GM18498 (cell line): ENCODE results near the gene C8A.

Source experiments
- ATAC-seq: cut with Tn5 transposase; IDR thresholded peaks from one replicate; pipeline ENCODE4 v1.9.1; 2021; ENCODE audit warnings: mild to moderate bottlenecking, moderate library complexity; ENCODE audit not compliant: unreplicated experiment

Gene C8A

DNA sequence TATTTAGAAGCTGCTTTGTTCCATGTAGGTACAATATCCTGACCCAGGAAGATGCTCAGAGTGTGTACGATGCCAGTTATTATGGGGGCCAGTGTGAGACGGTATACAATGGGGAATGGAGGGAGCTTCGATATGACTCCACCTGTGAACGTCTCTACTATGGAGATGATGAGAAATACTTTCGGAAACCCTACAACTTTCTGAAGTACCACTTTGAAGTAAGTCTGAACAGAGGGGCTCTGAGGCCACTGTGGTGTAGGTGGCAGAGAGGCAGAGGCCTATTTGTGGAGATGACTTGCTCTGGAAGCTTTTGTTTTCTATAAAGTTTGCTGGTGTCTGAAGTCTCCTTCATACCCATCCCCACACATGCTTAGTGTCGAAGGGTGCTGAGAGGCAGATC is 26.8 kb downstream of the C8A start:
- ATAC-seq = no peak

DNA sequence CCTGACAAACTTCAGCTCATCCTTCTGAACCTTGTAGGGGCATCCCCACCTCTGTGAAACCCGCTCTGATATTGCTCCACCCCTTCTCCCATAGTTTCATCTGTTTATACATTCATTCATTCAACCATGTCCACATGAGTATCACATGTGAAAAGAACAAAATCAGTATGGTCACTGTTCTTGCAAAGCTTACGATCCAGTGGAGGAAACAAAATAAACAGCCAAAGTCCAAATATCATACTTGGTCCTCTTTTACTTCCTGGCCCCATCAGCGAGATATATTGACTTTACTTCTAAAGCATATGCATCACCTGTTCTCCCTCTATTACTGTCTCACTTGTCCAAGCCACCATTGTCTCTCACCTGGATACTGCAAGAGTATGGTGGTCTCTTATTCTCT is 35.6 kb downstream of the C8A start:
- ATAC-seq = no peak

DNA sequence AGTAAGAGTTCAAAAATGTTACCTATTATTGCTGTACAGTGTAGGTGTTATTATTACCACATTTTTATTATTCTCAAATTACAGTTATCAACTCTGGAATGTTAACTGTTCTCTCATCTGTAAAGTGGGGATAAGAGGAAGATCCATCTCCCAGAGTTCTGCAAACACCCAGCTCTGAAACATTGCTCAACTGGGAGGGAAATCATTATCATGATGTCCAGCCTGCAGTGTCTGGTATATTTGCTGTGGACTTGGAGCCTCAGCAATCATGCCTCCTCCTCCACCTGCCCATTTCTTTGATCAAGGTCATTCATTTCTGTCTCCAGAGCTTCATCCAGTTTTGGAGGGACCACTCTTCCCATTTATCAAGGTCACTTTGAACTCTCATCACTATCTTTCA is 39.4 kb downstream of the C8A start:
- no peak for ATAC-seq

DNA sequence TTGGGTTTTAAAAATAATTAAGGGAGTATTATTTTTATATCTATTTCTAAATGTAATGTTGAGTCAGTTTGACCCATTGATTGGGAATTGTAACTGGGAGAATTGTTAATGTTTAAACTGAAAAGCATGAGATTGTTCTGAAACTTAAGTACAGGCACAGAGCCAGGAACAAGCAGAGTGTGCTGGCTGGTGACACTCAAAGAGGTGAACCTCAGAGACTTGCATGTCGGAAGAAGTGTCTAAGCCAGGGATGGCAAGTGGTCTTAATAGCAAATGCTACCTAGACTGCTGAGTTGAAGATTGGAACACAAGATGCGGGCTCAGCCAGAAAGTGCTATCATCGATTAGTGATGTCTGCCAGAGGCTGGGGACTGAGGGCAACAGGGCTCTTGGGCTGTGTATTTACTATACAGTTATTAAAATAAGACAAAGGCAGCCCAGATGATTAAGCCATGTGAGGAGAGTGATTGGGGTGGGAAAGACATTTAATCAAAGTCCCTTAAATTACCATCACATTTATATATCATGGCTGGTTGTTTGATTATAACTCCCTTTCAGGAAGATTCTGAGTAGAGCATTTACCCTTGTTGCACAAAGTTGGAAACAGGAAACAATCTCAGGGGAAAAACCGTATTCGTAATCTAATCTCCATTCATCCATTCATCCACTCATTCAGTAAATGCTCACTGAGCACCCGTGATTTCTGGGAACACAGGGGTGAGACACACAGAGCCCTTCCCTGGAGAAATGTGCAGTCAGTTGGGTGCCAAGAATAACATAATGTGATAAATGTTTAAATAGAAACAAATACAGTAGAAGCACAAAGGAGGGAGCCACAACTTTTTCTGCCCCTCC is 42.8 kb downstream of the C8A start:
- ATAC-seq = no peak

DNA sequence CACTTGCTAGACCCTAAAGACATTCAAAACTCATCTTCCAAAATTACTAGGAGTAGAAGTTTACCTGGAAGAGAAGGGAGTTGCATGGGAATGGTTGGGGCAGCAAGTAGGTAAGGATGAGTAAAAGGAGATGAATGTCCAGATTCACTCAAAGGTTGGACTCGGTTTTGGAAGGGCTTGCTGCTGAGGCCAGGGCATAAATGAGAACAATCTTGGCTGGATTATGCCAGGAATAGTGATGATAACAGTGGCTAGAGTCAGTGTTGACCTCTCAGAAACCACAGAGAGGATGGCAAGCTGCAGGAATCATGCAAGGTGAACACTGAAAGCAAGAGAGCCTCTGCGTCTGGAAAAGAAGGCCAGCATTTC is 43.4 kb downstream of the C8A start:
- no peak for ATAC-seq

DNA sequence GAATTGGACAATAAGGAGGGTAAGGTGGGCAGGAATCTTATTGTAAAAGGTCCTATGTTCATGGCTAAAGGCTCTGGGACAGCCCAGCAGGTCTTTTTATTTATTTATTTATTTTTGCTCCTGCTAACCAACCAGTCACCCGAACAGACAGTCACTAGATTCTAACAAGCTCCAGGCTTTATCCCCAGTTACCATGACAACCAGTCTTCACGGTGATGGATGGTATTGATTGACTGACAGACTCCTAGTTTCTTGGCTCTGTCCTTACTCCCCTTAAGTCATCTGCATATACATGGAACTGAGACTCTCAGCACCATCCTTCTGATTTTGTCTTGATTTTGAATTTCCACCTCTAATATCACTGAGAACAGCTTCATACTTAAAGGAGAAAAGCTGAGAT is 44.3 kb downstream of the C8A start:
- ATAC-seq = no peak

DNA sequence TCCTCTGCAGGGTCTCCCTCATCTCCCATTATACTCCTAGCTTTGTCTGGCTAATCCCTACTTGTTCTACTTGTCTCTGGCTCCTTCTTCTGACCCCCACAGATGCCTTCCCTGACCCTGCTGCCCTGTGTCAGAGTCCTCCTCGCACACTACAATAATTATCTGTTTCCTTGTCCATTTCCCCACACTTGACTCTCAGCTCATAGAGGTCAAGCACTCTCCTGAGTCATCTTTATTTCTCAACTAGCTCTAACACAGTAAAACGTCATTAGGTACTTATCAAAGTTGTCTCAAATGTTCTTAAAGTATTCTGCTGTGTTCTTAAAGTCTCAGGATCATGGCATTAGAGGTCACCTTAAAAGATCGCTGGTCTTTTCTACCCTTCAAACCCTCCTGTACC is 47.1 kb downstream of the C8A start:
- no peak for ATAC-seq

DNA sequence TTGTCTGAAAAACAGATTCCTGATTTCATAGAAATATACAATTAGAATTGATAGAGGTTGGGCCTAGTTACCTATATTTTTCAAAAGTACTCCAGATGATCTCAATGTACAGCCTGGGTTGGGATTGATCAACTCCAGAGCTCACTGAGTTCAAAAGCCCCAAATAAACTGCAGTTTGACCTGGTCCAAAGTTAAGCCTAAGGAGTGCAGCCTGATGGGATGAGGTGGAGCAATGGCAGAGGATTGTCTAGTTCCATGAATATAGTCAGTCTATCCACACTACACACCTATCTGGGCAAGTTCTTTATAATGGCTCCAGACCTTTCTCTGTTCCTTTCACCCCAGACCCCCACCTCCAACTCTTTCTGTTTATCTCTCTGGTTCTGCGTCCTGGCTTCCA is 49.2 kb downstream of the C8A start:
- ATAC-seq = no peak

DNA sequence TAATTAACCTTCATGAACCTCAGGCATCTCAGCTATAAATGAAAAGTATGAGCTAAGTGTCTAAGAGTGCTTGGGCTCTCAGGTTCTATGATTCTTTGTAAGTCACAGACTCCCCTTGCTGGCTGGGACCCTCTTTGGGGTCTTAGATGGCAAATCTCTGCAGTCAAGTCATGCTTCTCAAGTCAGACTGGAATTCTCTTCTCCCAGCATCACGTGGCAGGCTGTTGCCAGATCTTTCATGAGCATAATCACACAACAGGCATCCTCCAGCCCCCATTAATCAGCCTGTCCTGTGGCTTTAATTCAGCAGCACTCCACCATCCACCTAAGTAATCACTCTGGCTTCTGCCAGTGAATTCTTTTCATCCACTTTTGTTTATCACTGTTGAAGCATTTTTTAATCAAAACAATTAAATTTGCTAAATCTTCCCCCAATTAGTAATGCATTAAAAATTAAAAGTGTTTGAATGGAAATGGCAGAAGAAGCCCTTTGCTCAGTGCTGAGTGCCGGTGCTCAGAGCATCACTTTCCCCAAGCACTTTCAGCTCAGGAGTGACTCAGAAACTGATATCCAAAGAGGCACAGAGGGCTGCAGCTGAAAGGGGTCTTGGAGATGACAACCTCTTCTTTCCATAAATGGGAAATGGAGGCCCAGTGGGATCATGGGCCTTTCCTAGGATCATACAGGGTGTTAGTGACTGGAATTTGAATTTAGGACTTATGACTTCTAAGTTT is 50.2 kb downstream of the C8A start:
- no peak for ATAC-seq

DNA sequence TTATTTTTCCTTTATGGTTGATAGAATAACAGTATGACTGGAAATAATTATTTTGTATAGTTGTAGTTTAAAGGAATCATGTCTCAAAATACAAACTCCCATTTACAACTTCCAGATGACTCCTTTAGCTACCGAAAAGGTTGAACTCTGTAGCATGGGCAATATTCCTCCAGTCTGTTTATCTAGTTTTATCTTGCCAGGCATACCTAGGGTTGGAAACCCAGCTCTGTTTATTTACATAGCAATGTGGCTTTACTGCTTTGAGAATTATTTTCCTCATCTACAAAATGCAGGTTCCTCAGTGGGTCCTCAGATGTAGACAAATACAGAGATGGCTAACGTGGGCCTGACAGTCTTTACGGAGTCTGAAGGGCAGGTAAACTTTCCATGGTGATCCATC is 51.1 kb downstream of the C8A start:
- ATAC-seq = no peak

DNA sequence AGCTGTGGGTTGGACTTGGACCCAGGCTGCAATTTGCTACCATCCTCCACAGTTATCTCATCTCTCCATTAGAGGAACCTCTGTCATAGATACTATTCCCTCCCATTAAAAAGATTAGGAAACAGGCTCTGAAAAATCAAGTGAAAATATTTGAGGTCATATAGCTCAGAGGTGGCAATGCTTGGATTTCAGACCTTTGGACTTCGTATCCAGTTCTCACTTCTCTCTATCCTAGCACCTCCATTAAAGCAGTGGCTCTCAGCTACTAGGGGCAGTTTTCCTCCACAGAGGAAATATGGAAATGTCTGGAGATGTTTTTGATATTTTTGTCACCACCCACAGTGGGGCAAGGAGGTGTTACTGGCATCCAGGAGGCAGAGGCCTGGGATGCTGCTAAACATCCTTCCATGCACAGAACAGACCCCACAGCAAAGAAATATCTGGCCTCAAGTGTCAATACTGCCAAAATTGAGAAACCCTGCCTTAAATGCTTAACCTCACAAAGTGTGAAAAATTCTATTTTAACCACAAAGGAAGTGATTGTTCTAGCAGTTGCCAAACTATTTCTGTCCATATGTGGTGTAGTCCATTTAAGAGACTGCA is 54.1 kb downstream of the C8A start:
- ATAC-seq = no peak

DNA sequence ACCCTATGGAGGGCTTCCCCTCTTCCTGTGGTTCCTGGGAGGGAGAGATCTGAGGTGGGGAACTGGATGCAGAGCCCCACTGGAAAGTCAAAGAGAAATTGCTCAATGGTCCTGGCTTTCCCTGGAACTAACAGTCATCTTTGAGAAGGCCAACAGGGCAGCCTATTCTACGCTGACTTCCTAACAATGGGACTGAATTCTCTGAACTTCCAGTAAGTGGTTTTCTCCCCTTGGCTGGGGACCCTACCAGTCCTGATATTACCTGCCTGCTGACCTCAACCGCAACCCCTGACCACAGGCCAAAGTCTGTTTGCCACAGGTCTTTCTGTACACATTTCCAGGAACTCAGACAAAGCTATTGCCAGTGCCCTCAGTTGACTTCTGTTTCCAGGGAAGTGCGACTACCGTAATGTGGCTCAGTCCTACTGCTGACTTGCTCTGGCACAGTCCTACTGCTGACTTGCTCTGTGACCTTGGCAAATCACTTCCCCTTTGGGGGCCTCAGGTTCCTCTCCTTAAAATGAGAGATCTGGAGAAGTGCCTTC is 55.9 kb downstream of the C8A start:
- no peak for ATAC-seq

DNA sequence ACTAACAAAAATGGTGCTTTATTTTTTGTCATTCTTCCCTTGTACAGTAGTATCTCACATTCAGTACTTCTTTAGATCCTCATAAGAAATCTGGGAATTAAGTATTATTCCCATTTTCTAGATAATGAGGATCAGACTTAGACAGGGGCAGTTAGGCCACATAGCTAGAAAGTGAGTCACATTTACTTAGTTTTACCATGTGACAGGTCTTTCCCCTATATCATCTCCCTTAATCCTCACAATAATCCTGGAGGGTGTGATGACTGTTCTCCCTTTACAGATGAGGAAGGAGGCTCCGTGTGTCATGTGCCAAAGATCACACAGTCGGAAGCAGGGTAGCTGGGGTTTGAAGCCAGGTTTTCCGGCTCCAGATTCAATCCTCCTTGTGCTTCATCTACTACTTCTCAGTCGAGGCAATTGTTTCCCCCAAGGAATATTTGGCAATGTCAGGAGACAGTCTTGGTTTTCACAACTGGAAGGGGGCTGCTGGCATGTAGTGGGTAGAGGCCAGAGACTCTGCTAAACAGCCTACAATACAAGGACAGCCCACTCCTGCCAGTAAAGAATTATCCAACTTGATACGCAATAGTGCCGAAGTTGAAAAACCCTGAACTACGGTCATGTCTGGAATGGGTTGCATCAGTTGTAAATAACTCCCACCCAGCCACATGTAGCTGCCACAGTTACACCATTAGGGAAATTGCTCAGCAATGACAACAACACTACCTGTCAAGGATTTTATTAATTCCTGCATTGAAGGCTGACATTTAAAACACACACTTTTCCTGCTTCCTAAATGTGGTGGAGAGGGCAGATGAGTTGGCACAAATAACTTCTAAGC is 56.7 kb downstream of the C8A start:
- no peak for ATAC-seq

DNA sequence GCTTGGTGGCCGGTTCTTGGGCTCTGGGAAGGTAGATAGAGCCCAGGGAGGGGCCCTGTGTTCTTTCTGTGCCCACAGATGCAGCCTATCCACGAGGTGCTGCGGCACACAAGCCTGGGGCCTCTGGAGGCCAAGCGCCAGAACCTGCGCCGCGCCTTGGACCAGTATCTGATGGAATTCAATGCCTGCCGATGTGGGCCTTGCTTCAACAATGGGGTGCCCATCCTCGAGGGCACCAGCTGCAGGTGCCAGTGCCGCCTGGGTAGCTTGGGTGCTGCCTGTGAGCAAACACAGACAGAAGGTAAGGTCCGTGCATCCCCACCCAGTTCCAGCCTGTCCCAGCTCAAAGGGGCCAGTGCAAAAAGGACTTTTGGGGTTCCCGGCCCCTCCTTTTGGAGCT is 57.7 kb downstream of the C8A start:
- ATAC-seq = no peak

DNA sequence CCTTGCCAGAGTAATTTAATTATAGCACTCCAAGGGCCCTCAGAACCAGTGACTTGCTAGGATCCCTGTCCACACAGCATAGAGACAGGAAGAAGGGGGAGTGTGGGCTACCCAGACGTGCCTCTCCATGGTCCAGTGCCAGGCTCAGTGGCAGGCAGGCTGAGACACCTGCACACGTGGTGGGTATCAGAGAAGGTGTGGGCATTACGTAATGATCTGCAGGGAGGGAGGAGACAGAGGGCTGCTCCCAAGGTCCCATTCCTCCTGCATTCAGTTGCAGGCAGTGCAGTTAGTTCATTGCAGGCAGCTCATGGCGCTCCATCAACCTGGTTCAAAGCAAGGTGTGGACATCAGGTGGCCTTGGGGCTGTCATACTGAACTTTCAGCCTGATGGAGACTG is 61.4 kb downstream of the C8A start:
- no peak for ATAC-seq

DNA sequence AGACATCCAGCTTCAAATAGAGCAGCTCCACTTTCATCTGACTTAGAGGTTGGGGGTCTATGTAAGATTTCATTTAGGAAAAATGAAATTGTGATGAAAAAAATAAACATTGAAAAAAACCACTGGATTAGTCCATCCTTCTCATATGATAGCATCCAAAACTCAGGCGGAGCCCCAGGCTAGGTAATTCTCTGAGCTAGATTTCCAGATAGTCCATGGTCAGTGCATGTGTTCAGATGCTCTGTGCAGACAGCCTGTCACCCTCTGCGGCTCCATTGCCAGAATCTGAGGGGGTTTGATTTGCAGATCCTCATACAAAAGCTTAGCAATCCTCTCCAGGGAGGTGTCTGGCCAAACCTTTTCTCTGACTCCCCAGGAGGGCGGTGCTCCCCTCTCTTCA is 62.0 kb downstream of the C8A start:
- no peak for ATAC-seq

DNA sequence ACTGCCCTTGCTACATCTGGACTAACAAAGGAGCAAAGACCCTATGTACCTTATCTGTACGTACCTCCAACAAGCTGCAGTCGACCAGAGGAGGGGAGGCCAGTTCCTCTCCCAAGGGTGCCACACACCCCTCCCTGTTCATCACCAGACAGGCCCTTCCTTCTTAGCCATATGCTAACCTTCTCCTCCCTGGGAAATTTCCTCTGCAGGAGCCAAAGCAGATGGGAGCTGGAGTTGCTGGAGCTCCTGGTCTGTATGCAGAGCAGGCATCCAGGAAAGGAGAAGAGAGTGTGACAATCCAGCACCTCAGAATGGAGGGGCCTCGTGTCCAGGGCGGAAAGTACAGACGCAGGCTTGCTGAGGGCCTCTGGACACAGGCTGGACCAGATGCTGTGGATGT is 62.8 kb downstream of the C8A start:
- no peak for ATAC-seq

DNA sequence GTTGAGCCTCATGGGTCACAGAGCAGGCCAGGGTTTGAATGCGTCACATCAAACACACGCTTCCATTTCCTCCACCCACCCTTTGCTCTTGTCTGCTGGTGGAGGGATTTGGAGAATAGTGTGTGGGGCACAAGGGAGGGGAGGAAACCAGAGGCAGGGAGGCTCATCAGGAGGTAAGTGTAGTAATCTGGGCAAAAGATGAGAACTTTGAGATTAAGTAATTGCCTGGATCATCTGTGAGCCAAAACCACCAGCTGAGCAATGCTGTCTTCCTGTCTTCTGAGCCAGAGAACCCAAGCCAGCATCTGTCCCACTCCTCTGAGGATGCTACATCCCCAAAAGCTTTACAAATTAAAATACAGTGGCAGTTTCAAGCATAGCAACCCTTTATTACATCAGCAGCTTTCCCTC is 66.0 kb downstream of the C8A start:
- no peak for ATAC-seq

DNA sequence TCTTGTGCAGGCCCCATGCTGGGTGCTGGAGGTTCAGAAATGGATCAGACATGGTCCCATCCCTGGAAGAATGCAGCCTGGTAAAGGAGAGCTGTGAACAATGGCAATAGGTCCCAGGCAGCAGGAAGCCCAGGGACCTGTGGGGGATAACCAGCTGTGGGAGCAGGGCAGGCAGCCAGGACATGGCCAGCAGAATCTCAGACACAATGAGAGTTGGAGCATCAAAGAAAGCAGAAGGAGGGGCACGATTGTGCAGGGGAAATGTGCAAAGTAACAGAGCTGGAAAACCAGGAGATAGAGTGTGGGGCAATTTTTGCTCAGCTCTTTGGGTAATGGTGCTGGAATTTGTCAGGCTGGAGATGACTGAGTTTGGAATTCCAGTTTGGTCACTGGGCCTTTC is 66.9 kb downstream of the C8A start:
- ATAC-seq = no peak

DNA sequence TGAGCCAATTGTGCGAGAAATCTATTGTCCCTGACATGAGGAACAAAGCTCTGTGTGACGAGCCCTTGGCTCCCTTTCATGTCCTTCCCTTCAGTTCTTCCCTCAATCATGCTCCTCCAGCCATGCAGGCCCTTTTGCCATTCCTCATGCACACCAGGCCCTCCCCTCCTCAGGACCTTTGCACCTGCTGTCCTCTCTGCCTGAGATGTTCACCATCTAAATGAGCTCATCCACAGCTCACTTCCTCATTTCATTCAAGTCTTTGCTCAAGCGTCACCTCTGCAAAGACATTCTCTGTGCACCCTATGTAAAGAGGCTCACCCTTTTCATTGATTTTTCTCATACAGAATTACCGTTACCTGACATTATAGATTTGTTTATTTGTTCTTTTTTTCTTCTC is 67.5 kb downstream of the C8A start:
- ATAC-seq = no peak

DNA sequence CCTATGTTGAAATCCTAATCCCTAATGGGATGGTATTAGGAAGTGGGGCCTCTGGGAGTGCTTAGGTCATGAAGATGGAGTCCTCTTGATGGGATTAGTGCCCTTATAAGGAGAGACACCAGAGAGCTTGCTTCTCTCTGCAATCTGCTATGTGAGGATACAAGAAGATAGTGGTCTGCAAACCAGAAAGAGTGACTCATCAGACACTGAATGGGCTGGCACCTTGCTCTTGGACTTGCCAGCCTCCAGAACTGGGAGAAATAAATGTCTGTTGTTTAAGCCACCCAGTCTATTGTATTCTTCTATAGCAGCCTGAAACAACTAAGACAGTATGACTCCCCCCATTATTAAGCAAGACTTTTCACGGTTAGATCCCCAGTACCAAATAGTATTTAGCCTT is 67.9 kb downstream of the C8A start:
- ATAC-seq = no peak
